ENCODE measurements around the gene PSEN1.

PSEN1 gene

DNA sequence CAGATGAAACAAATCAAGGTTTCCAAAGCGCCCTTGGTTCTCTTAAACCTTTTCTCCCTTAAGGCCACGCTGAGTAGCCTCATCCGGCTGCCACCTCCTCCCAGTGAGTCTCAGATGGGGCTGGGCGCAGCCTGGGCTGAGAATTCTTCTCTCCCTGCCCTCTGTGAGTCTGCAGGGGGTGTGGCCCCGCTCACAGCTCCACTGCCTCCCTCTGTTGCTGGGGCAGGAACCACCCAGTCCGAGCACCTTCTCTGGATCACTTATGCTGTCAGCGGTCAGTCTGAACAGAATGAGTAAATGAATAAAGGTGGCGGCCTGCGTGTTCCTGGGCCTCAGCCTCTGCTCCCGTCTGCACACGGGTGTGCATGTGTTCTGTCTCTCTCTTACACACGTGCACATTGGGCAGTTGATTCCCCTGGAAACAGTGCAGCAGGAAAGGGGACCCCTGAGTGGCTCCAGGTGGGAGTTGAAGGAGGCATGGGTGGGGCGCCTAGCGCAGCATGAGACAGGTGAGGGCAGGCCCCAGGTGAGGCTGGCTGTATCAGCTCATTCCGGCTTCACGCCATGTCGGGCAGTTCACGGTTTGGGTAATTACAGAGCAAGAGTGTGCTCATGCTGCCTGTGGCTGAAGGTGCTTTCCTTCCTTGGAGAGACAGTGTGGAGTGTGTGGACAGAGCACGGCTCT, 105.3 kb downstream of the PSEN1 start:
- no peak for DNase-seq

GRCh38 chr14:73242357-73242901, 106.1 kb downstream of the PSEN1 start:
- DNase-seq: no peak

GRCh38 chr14:73243341-73243740, 107.0 kb downstream of the PSEN1 start:
- DNase-seq: no peak

DNA sequence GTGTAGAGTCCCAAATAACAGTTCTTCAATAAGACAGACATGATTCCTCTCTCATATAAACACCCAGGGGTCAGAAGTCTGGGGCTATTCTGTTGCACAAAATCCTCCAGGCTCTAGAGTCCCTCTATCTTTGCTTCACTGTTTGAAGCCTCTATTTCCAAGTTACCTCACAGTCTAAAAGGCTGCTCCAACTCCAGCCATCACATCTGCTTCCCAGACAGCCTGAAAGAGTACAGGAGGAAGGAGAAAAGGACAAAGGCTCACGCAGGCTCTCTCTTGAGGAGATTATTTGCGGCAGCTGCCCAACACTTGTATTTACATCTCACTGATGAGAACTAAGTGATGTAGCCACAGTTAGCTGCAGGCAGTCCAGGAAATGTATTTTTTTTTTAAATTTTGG, 107.4 kb downstream of the PSEN1 start:
- no peak for DNase-seq

GRCh38 chr14:73244541-73245290, 108.4 kb downstream of the PSEN1 start:
- DNase-seq: no peak

DNA sequence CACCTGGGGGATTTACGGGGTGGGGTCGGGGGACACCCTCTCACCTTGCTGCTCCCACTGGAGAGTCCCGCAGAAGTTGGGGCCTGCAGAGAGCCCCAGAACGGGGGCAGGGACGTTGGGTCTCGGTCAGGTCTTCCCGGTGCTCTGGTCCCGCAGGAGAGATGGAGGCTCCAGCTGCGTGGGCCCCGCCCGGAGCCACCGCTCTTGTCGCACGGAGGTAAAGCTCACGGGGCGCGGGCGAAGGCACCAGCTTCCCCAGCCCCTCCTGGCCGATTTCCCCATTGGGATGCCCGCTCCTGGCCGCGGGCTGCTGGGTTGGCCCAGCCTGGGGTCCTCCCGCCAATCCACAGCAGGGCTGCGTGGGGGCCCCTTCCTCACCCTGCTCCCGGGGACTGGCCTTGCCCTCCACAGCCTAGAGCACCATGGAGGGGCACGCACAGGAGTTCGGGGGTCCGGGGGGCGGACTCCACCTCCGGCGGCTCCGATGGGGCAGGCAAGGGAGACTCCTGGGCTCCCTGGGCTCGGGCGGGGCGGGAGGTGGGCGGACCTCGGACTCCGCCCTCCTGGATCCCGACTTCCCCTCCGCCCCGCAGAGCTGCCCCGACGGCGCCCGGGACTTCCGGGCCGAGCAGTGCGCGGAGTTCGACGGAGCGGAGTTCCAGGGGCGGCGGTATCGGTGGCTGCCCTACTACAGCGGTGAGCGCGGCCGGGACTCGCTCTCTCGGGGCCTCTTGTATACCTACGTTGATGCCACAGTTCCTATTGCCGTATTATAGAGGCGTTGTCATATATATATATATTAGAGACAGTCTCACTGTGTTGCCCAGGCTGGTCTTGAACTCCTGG, 109.4 kb downstream of the PSEN1 start:
- DNase-seq: peak; percentile 49

DNA sequence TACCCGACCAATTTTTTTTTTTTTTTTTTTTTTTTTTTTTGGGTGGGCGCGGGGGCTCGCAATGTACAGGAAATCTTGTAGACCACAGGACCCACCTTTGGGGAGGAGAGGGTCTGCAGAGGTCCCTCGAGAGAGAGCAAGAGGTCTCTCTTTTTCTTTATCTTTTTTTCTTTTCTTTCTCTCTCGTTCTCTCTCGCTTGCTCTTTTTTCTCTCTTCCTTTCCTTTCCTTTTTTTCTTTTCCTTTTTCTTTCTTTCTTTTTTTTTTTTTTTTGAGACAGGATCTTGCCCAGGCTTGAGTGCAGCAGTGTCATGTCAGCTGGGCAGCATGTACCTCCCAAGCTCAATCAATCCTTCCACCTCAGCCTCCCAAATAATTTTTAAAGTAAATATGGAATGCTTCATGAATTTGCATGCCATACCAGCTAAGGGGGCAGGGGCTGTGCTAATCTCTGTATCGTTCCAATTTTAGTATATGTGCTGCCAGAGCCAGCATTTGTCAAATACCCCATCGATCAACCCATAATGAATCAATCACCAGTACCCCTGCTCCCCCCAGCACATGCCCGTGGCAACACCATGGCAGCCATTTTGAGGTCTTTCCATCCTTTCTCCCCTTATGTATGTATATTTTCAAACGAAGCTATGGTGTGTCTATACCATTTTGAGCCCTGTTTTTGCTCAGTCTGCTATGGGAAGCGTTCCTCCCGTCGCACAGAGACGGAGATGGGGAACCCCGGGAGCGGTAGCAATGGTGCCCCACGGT, 110.3 kb downstream of the PSEN1 start:
- no peak for DNase-seq

DNA sequence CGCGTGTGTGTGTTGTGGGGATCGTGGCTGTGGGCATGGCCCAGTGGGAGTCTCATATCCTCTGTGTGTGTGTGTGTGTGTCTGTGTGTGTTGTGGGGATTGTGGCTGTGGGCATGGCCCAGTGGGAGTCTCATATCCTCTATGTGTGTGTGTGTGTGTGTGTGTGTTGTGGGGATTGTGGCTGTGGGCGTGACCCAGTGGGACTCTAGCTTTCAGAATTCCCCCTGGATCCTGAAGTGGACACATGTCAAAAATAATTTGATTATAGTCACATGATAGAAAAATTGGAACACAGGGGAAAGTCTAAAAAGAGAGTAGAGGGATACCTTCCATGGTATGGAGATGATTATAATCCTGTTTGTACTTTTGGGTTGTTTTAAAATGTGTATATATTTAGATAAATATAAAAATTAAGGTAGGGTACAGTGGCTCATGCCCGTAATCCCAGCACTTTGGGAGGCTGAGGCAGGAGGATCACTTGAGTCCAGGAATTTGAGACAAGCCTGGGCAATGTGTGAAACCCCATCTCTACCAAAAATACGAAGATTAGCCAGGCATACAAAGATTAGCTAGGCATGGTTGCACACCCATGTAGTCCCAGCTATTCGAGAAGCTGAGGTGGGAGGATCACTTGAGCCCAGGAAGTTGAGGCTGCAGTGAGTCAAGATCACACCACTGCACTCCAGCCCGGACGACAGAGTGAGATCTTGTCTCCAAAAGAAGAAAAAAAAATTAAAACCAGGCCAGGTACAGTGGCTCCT, 112.0 kb downstream of the PSEN1 start:
- no peak for DNase-seq

- no peak for DNase-seq
Measured at GRCh38 chr14:73249108-73249507, 112.8 kb downstream of the PSEN1 start.

GRCh38 chr14:73249564-73250316, 113.4 kb downstream of the PSEN1 start:
- DNase-seq: no peak

- DNase-seq: no peak
Measured at GRCh38 chr14:73250317-73250713, 114.0 kb downstream of the PSEN1 start.

GRCh38 chr14:73250781-73251500, 114.6 kb downstream of the PSEN1 start:
- DNase-seq: no peak

DNA sequence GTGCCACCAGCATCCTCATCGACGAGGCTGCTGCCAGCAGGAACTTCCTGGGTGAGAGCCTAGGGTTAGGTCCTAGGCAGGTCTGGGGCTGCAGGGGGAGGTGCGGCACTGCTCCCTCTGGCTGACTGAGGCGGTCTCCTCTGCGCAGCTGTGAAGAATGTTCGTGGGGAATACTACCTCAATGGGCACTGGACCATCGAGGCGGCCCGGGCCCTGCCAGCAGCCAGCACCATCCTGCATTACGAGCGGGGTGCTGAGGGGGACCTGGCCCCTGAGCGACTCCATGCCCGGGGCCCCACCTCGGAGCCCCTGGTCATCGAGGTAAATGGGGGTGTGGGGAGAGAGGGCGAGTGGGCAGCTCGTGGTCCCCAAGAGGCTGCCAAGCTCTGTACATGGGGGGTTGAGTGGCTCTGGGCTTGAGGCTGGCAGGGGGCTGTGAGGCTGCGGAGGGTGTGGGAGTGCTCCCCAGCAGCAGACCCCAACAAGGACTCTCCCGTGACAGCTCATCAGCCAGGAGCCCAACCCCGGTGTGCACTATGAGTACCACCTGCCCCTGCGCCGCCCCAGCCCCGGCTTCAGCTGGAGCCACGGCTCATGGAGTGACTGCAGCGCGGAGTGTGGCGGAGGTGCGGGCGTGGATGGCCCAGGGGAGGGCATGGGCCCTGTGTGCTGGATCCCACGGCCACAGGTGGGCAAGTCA, 115.4 kb downstream of the PSEN1 start:
- no peak for DNase-seq

- DNase-seq: no peak
Measured at GRCh38 chr14:73252491-73253322, 116.4 kb downstream of the PSEN1 start.

- DNase-seq: no peak
Measured at GRCh38 chr14:73253323-73253610, 117.0 kb downstream of the PSEN1 start.

GRCh38 chr14:73253721-73254120, 117.4 kb downstream of the PSEN1 start:
- DNase-seq: no peak

GRCh38 chr14:73254247-73255004, 118.1 kb downstream of the PSEN1 start:
- no peak for DNase-seq

GRCh38 chr14:73255005-73255400, 118.7 kb downstream of the PSEN1 start:
- no peak for DNase-seq

Measured in CD4-positive, alpha-beta T cell treated with Interferon alpha-2 for 1 hour (primary cell).